Measurements from ENCODE around the gene HMCES. TPM values are rescaled to one million over a fixed set of nuclear protein-coding genes. Genes with fewer than 3 reads are reported as not detected.

The HMCES gene
- total and polyA plus RNA-seq, 7 donors: 15.2 to 41.2 (median 21.6) TPM

- TF ChIP-seq POLR2AphosphoS5 (IDR thresholded peaks at IDR 0.05) (no peak), EP300 (IDR thresholded peaks at IDR 0.05) (no peak), CTCF (IDR thresholded peaks at IDR 0.05) (no peak), POLR2A (IDR thresholded peaks at IDR 0.05) (no peak)
- WGBS, 2 donors: 0 to 1% methylated on average over 34 of the region's 34 CpGs
- Histone ChIP-seq H3K27ac (peak overlapping the region; percentile 92 to 95 (median 92)), H3K27me3 (no peaks in the 10 kb centered on the region), H3K9me3 (no peaks in the 10 kb centered on the region), H3K36me3 (peaks cover 0 to 17% (median 0%) of the 10 kb centered on the region in 4 donors), H3K4me3 (peak overlapping the region; percentile 74 to 98 (median 89)), H3K4me1 (peaks cover 2 to 25% (median 19%) of the 10 kb centered on the region in 4 donors)
- intact Hi-C loops (cut with DNase I): loop anchor here (2.0 kb wide), 3 partner anchors 37 to 133 kb away; partner anchors contain the start of genes CNBP and HMCES
- no peak for DNase-seq
Observed at GRCh38 chr3:129315998-129316247, 37.3 kb downstream of the HMCES start.

- 0 to 1% methylated on average over 65 of the region's 65 CpGs for WGBS, 2 donors
- peaks cover 2 to 25% (median 19%) of the 10 kb centered on the region in 4 donors for H3K4me1 ChIP-seq
- peak overlapping the region; percentile 92 to 95 (median 92) for H3K27ac ChIP-seq
- intact Hi-C loops (cut with DNase I): loop anchor here (2.0 kb wide), 1 partner anchor 82 kb away; no protein-coding TSS in a partner anchor
- H3K4me3 ChIP-seq: peak overlapping the region; percentile 74 to 98 (median 89)
- no peaks in the 10 kb centered on the region for H3K27me3 ChIP-seq
- TF ChIP-seq EP300 (IDR thresholded peaks at IDR 0.05): peak in 1 of 4 donors; percentile 17
- TF ChIP-seq CTCF (IDR thresholded peaks at IDR 0.05): peak; percentile 7 to 46 (median 34)
- TF ChIP-seq POLR2AphosphoS5 (IDR thresholded peaks at IDR 0.05): peak; percentile 100
- peak; percentile 99 for TF ChIP-seq POLR2A (IDR thresholded peaks at IDR 0.05)
- no peaks in the 10 kb centered on the region for H3K9me3 ChIP-seq
- peak; percentile 93 for DNase-seq
- H3K36me3 ChIP-seq: peaks cover 0 to 22% (median 0%) of the 10 kb centered on the region in 4 donors
Observed at GRCh38 chr3:129316248-129317013, 37.8 kb downstream of the HMCES start.

GRCh38 chr3:129317014-129317771 is 38.5 kb downstream of the HMCES start:
- Histone ChIP-seq H3K9me3 (no peaks in the 10 kb centered on the region), H3K4me3 (peak overlapping the region; percentile 74 to 98 (median 89)), H3K27ac (peak overlapping the region; percentile 92 to 95 (median 92)), H3K4me1 (peaks cover 2 to 25% (median 19%) of the 10 kb centered on the region in 4 donors), H3K27me3 (no peaks in the 10 kb centered on the region), H3K36me3 (peaks cover 0 to 29% (median 0%) of the 10 kb centered on the region in 4 donors)
- DNase-seq: no peak
- WGBS, 2 donors: 36 to 37% methylated on average over 15 of the region's 15 CpGs
- TF ChIP-seq POLR2A (IDR thresholded peaks at IDR 0.05) (no peak), EP300 (IDR thresholded peaks at IDR 0.05) (no peak), CTCF (IDR thresholded peaks at IDR 0.05) (no peak), POLR2AphosphoS5 (IDR thresholded peaks at IDR 0.05) (no peak)
- intact Hi-C loops (cut with DNase I): loop anchor here (2.0 kb wide), 1 partner anchor 82 kb away; no protein-coding TSS in a partner anchor

GRCh38 chr3:129317848-129318247 is 39.2 kb downstream of the HMCES start:
- Histone ChIP-seq H3K36me3 (peaks cover 0 to 29% (median 0%) of the 10 kb centered on the region in 4 donors), H3K27ac (peak overlapping the region in 1 of 4 donors; percentile 92), H3K9me3 (no peaks in the 10 kb centered on the region), H3K4me3 (no peak overlapping the region), H3K27me3 (no peaks in the 10 kb centered on the region), H3K4me1 (peaks cover 2 to 25% (median 19%) of the 10 kb centered on the region in 4 donors)
- no peak for DNase-seq
- no peak for TF ChIP-seq EP300 (IDR thresholded peaks at IDR 0.05)
- WGBS, 2 donors: 50 to 79% methylated on average over 5 of the region's 5 CpGs
- intact Hi-C loops (cut with DNase I): loop anchor here (2.0 kb wide), 1 partner anchor 81 kb away; no protein-coding TSS in a partner anchor

GRCh38 chr3:129318921-129319320 is 40.3 kb downstream of the HMCES start:
- Histone ChIP-seq H3K4me1 (peaks cover 2 to 19% (median 16%) of the 10 kb centered on the region in 4 donors), H3K36me3 (peaks cover 0 to 29% (median 0%) of the 10 kb centered on the region in 4 donors), H3K27me3 (no peaks in the 10 kb centered on the region), H3K27ac (no peak overlapping the region), H3K4me3 (no peak overlapping the region), H3K9me3 (no peaks in the 10 kb centered on the region)
- intact Hi-C loops (cut with DNase I): no loop called here
- TF ChIP-seq CTCF (IDR thresholded peaks at IDR 0.05) (no peak), POLR2AphosphoS5 (IDR thresholded peaks at IDR 0.05) (no peak), POLR2A (IDR thresholded peaks at IDR 0.05) (no peak), EP300 (IDR thresholded peaks at IDR 0.05) (no peak)
- no peak for DNase-seq
- 84 to 94% methylated on average over 15 of the region's 15 CpGs for whole genome bisulfite sequencing, 2 donors
